CD4-positive, alpha-beta T cell (primary cell): Measurements from ENCODE around the gene CEP97. TPM values are rescaled to one million over a fixed set of nuclear protein-coding genes. Genes with fewer than 3 reads are reported as not detected.
A peak's percentile ranks its signal among the peaks of the same experiment; 100 is the strongest.
"Not testable (repeated sequence)": the region's sequence is repeated elsewhere in the genome, so short reads cannot be mapped to it uniquely, and the experiment has no call there.

Experiments used
- ATAC-seq: fragments of 200-7000 bp; cut with Tn5 transposase; one replicate; pipeline ENCODE4 v1.10.0; 2022; ENCODE audit warnings: mild to moderate bottlenecking; ENCODE audit not compliant: poor library complexity
- CTCF ChIA-PET: fragments of 350-600 bp; sonication (Branson Sonifier 250); formaldehyde crosslinking; loops from one replicate; lab custom pipeline; 2021; ENCODE audit warnings: antibody characterized with exemption, inconsistent platforms; lab: Charles Lee
- POLR2A ChIA-PET: fragments of 350-600 bp; sonication (Branson Sonifier 250); formaldehyde crosslinking; loops from one replicate; lab custom pipeline; 2021; ENCODE audit warnings: antibody characterized with exemption, inconsistent platforms; lab: Charles Lee
- DNase-seq, 14 experiments: peaks; one replicate each; pipeline ENCODE4 v3.0.0-alpha.2; 2013 to 2020; ENCODE audit warnings: mixed read lengths in 2 of 14
- H3K27ac ChIP-seq, 2 donors: one replicate each; pipeline versions ENCODE4 v1.5.1 to v1.7.0; 2013; ENCODE audit warnings: low read length in 2 of 2, low read depth in 1 of 2, mild to moderate bottlenecking in 1 of 2
- H3K27me3 ChIP-seq, 2 experiments: 1 replicate in 1 of 2; 2 replicates in 1 of 2; pipeline versions ENCODE4 v1.6.1 to v1.7.0; 2013; ENCODE audit warnings: low read length in 2 of 2, control low read depth in 1 of 2, mild to moderate bottlenecking in 1 of 2, moderate library complexity in 1 of 2; ENCODE audit not compliant: insufficient read depth in 2 of 2, control insufficient read depth in 1 of 2
- H3K36me3 ChIP-seq: one replicate; pipeline ENCODE4 v1.6.1; 2013; ENCODE audit warnings: low read length, control low read depth; ENCODE audit not compliant: insufficient read depth
- H3K4me1 ChIP-seq: one replicate; pipeline ENCODE4 v1.6.1; 2013; ENCODE audit warnings: low read length, control low read depth; ENCODE audit not compliant: insufficient read depth
- H3K4me3 ChIP-seq: one replicate; pipeline ENCODE4 v1.5.1; 2013; ENCODE audit warnings: mild to moderate bottlenecking, low read length, moderate library complexity
- H3K9me3 ChIP-seq, 2 experiments: 1 replicate in 1 of 2; 2 replicates in 1 of 2; pipeline versions ENCODE4 v1.6.1 to v1.7.0; 2013; ENCODE audit warnings: low read length in 2 of 2, mild to moderate bottlenecking in 2 of 2, control low read depth in 1 of 2, moderate library complexity in 1 of 2; ENCODE audit not compliant: control insufficient read depth in 1 of 2, insufficient read depth in 1 of 2
- H3K27ac Mint-ChIP-seq: one replicate; pipeline ENCODE4 v1.8.0; 2020; ENCODE audit warnings: mixed read lengths
- H3K27me3 Mint-ChIP-seq: one replicate; pipeline ENCODE4 v1.8.0; 2021; ENCODE audit warnings: mixed read lengths
- H3K36me3 Mint-ChIP-seq: one replicate; pipeline ENCODE4 v1.8.0; 2021; ENCODE audit warnings: low read depth, mixed read lengths
- H3K4me1 Mint-ChIP-seq: one replicate; pipeline ENCODE4 v1.8.0; 2021; ENCODE audit warnings: low read depth, mixed read lengths
- H3K4me3 Mint-ChIP-seq: one replicate; pipeline ENCODE4 v1.8.0; 2020; ENCODE audit warnings: mild to moderate bottlenecking, mixed read lengths
- H3K9me3 Mint-ChIP-seq: one replicate; pipeline ENCODE4 v1.8.0; 2020; ENCODE audit warnings: mixed read lengths
- CTCF ChIP-seq: fragments of 200-600 bp; IDR thresholded peaks from one replicate; pipeline ENCODE4 v1.8.0; 2022; ENCODE audit warnings: antibody characterized with exemption, mild to moderate bottlenecking
- intact Hi-C, 2 experiments: fragments of 100-400 bp; cut with DNase I in 1 of 2; cut with micrococcal nuclease in 1 of 2; formaldehyde crosslinking; loops; one replicate each; pipeline versions ENCODE4 v1.15.1 to v1.9.0; 2023 to 2025; cut with DNase I, micrococcal nuclease
- total RNA-seq, 174 experiments: library from RNA in 2 of 174; stranded (reverse) in 2 of 174; gene quantifications; one replicate each; pipeline ENCODE4 v1.2.3 and lab custom pipeline; 2021 to 2026

CEP97 gene
- total RNA-seq, 2 experiments from 2014 or later, result 6.3 to 6.6 TPM

GRCh38 chr3:101689286-101689685 lies 35.1 kb upstream of the CEP97 start:
- peaks cover 21% of the 10 kb centered on the region for H3K4me1 ChIP-seq
- H3K4me3 Mint-ChIP-seq, result peak overlapping the region; percentile 69
- no peaks in the 10 kb centered on the region for H3K27me3 Mint-ChIP-seq
- no peak for TF ChIP-seq CTCF
- H3K27ac Mint-ChIP-seq, result peak overlapping the region; percentile 50
- DNase-seq, result no peak
- intact Hi-C loops, result loop anchor here (5.0 to 10.0 kb wide), 6 partner anchors 33 to 1424 kb away; partner anchors contain the start of genes CEP97 (in 1 of the 2), NFKBIZ (in 1 of the 2) and TBC1D23 (in 1 of the 2)
- H3K36me3 ChIP-seq, result peaks cover 17% of the 10 kb centered on the region
- ChIA-PET CTCF (no interaction called here), POLR2A (interaction anchor here (0.7 kb wide), 1 partner anchor 487 kb away, joined by 4 read pairs; no protein-coding TSS in a partner anchor)
- no peaks in the 10 kb centered on the region for H3K9me3 ChIP-seq
- peaks cover 29% of the 10 kb centered on the region for H3K36me3 Mint-ChIP-seq
- no peaks in the 10 kb centered on the region for H3K27me3 ChIP-seq
- ATAC-seq, result no peak
- peaks cover 36% of the 10 kb centered on the region for H3K4me1 Mint-ChIP-seq
- H3K4me3 ChIP-seq, result no peak overlapping the region
- H3K9me3 Mint-ChIP-seq, result no peaks in the 10 kb centered on the region
- H3K27ac ChIP-seq, result no peak overlapping the region

GRCh38 chr3:101690972-101691371 lies 33.4 kb upstream of the CEP97 start:
- H3K9me3 Mint-ChIP-seq, result no peaks in the 10 kb centered on the region
- no peaks in the 10 kb centered on the region for H3K9me3 ChIP-seq
- intact Hi-C loops, result no loop called here
- DNase-seq (peak in 1 of 14 experiments; percentile 40), ATAC-seq (no peak)
- TF ChIP-seq CTCF, result no peak
- H3K4me1 ChIP-seq, result peaks cover 10% of the 10 kb centered on the region
- no peak overlapping the region for H3K4me3 ChIP-seq
- peak overlapping the region; percentile 42 for H3K27ac Mint-ChIP-seq
- H3K27ac ChIP-seq, result no peak overlapping the region
- peaks cover 22% of the 10 kb centered on the region for H3K4me1 Mint-ChIP-seq
- peaks cover under 1% of the 10 kb centered on the region for H3K36me3 ChIP-seq
- H3K27me3 Mint-ChIP-seq, result no peaks in the 10 kb centered on the region
- no peak overlapping the region for H3K4me3 Mint-ChIP-seq
- no peaks in the 10 kb centered on the region for H3K27me3 ChIP-seq
- CTCF ChIA-PET, result no interaction called here
- peaks cover 13% of the 10 kb centered on the region for H3K36me3 Mint-ChIP-seq
- POLR2A ChIA-PET, result interaction anchor here (1.0 kb wide), 1 partner anchor 88 kb away, joined by 3 read pairs; the partner anchor contains the start of gene NXPE3

GRCh38 chr3:101691685-101692671 lies 32.4 kb upstream of the CEP97 start:
- H3K27me3 ChIP-seq, H3K4me3 Mint-ChIP-seq, H3K36me3 Mint-ChIP-seq, H3K27me3 Mint-ChIP-seq, DNase-seq, H3K36me3 ChIP-seq, H3K27ac ChIP-seq, H3K4me1 ChIP-seq, H3K9me3 ChIP-seq, H3K4me3 ChIP-seq, ATAC-seq, intact Hi-C loops, H3K9me3 Mint-ChIP-seq, H3K27ac Mint-ChIP-seq: not testable (repeated sequence)
- ChIA-PET POLR2A (interaction anchor here (1.0 kb wide), 1 partner anchor 87 kb away, joined by 3 read pairs; the partner anchor contains the start of gene NXPE3), CTCF (interaction anchor here (1.8 kb wide), 1 partner anchor 7 kb away, joined by 4 read pairs; no protein-coding TSS in a partner anchor)
- H3K4me1 Mint-ChIP-seq, result peaks cover 13% of the 10 kb centered on the region
